Measurements from ENCODE around the gene TAS2R31.

- TF ChIP-seq POLR2A (IDR thresholded peaks at IDR 0.05; ENCODE audit: extremely low read depth, insufficient read length) (no peak), CTCF (IDR thresholded peaks at IDR 0.05; ENCODE audit: low read depth, low read length) (no peak), MYC (IDR thresholded peaks at IDR 0.05; ENCODE audit: low read depth, low read length) (no peak), MAX (IDR thresholded peaks at IDR 0.05; ENCODE audit: low read depth, low read length) (no peak)
Measured at GRCh38 chr12:11071414-11071813, 40.2 kb upstream of the TAS2R31 start.

Data from NB4 (cell line).